GM23248 (cell line): Measurements from ENCODE around the gene CCDC191. TPM values are rescaled to one million over a fixed set of nuclear protein-coding genes. Genes with fewer than 3 reads are reported as not detected.

Experiments used
- DNase-seq: peaks from one replicate; pipeline ENCODE4 v3.0.0-alpha.2; 2015
- H2AFZ ChIP-seq: fragments of 200-600 bp; sonication (generic); 2 replicates; pipeline ENCODE4 v1.6.1; 2016; ENCODE audit warnings: antibody characterized with exemption
- H3F3A ChIP-seq: fragments of 200-600 bp; sonication (generic); 2 replicates; pipeline ENCODE4 v1.6.1; 2016; ENCODE audit warnings: mild to moderate bottlenecking, antibody characterized with exemption, mixed run types; ENCODE audit not compliant: insufficient read depth
- H3K27ac ChIP-seq: fragments of 200-600 bp; sonication (generic); 2 replicates; pipeline ENCODE4 v1.5.1; 2016; ENCODE audit warnings: mild to moderate bottlenecking
- H3K27me3 ChIP-seq: fragments of 200-600 bp; sonication (generic); replicated peaks from 2 replicates; pipeline ENCODE4 v1.6.1; 2016; ENCODE audit warnings: mild to moderate bottlenecking; ENCODE audit not compliant: insufficient read depth
- H3K36me3 ChIP-seq: fragments of 200-600 bp; sonication (generic); 2 replicates; pipeline ENCODE4 v1.6.1; 2016; ENCODE audit warnings: low read depth, mild to moderate bottlenecking
- H3K4me1 ChIP-seq: fragments of 200-600 bp; sonication (generic); 2 replicates; pipeline ENCODE4 v1.6.1; 2016; ENCODE audit warnings: mild to moderate bottlenecking; ENCODE audit not compliant: insufficient read depth
- H3K4me2 ChIP-seq: fragments of 200-600 bp; sonication (generic); one replicate; pipeline ENCODE4 v1.6.1; 2016; ENCODE audit warnings: mild to moderate bottlenecking; ENCODE audit not compliant: unreplicated experiment
- H3K4me3 ChIP-seq: fragments of 200-600 bp; sonication (generic); 2 replicates; pipeline ENCODE4 v1.5.1; 2016; ENCODE audit warnings: mild to moderate bottlenecking
- H3K79me2 ChIP-seq: fragments of 200-600 bp; sonication (generic); 2 replicates; pipeline ENCODE4 v1.6.1; 2016; ENCODE audit warnings: mild to moderate bottlenecking; ENCODE audit not compliant: insufficient read depth
- H3K9ac ChIP-seq: fragments of 200-600 bp; sonication (generic); 2 replicates; pipeline ENCODE4 v1.6.1; 2016; ENCODE audit warnings: mild to moderate bottlenecking
- H3K9me2 ChIP-seq: fragments of 200-600 bp; sonication (generic); 2 replicates; pipeline ENCODE4 v1.6.1; 2016; ENCODE audit warnings: mixed run types, mild to moderate bottlenecking, moderate library complexity; ENCODE audit not compliant: insufficient read depth
- H3K9me3 ChIP-seq: fragments of 200-600 bp; sonication (generic); one replicate; pipeline ENCODE4 v1.6.1; 2017; ENCODE audit warnings: low read depth
- H4K20me1 ChIP-seq: fragments of 200-600 bp; sonication (generic); 2 replicates; pipeline ENCODE4 v1.6.0; 2016; ENCODE audit not compliant: insufficient read depth
- EZH2 ChIP-seq: fragments of 200-600 bp; sonication (generic); IDR thresholded peaks from 2 replicates; pipeline ENCODE4 v1.6.1; 2018; ENCODE audit warnings: antibody characterized with exemption, mild to moderate bottlenecking; ENCODE audit not compliant: insufficient read depth, poor library complexity, severe bottlenecking
- EZH2phosphoT487 ChIP-seq: fragments of 200-600 bp; sonication (generic); IDR thresholded peaks from 2 replicates; pipeline ENCODE4 v1.6.1; 2018; ENCODE audit warnings: antibody characterized with exemption, moderate library complexity, mild to moderate bottlenecking, low read depth; ENCODE audit not compliant: insufficient read depth
- WGBS, 2 experiments: methylation state at CpG; one replicate each; pipeline ENCODE4 v1.1.6; 2015 to 2017; ENCODE audit warnings: low lambda C conversion rate in 2 of 2, low coverage in 1 of 2; ENCODE audit errors: missing lambda C conversion rate in 2 of 2; 5-methylcytosine and 5-hydroxymethylcytosine counted together
- in situ Hi-C: fragments of 300-500 bp; cut with MboI; formaldehyde crosslinking; loops from 2 replicates; pipeline ENCODE4 v1.15.0; 2020
- polyA plus RNA-seq: library from polyadenylated mRNA; unstranded; fragments of >200 nt; fragmentation: Nextera tagmentation; extraction: Ambion mirVana; gene quantifications from 2 replicates; pipeline ENCODE4 v1.2.1, GENCODE V29; 2016
- total RNA-seq: library from RNA; depleted of rRNA; stranded (reverse); fragments of >200 nt; shearing (Covaris generic); gene quantifications from 2 replicates; pipeline ENCODE4 v1.2.3, GENCODE V29; 2014; rRNA removed

The CCDC191 gene
- total and polyA plus RNA-seq, 2 experiments from 2014 or later = 0.43 to 1.5 TPM

- H3K79me2 ChIP-seq = no peaks in the 10 kb centered on the region
- peaks cover 21% of the 10 kb centered on the region for H3F3A ChIP-seq
- no peaks in the 10 kb centered on the region for H3K9me3 ChIP-seq
- no peaks in the 10 kb centered on the region for H3K27me3 ChIP-seq
- WGBS, 2 experiments = 0% methylated on average over 2 of the region's 2 CpGs
- H2AFZ ChIP-seq = peak overlapping the region; percentile 40; the same call in 1 of the 2 replicates
- H3K4me2 ChIP-seq = peak overlapping the region; percentile 87
- H3K4me3 ChIP-seq = peak overlapping the region; percentile 37
- H3K27ac ChIP-seq = peak overlapping the region; percentile 67
- peak; percentile 90 for DNase-seq
- no peaks in the 10 kb centered on the region for H4K20me1 ChIP-seq
- no peaks in the 10 kb centered on the region for H3K9me2 ChIP-seq
- TF ChIP-seq EZH2 = no peak
- 0 out of 2 replicates have a peak, but pooled peaks have one; percentile 29 for TF ChIP-seq EZH2phosphoT487
- no peaks in the 10 kb centered on the region for H3K36me3 ChIP-seq
- in situ Hi-C loops = loop anchor here (5.0 kb wide), 1 partner anchor 67 kb away; no protein-coding TSS in a partner anchor
- H3K4me1 ChIP-seq = peaks cover 29% of the 10 kb centered on the region
- H3K9ac ChIP-seq = peak overlapping the region; percentile 44
Measured at GRCh38 chr3:113914646-113915045, 141.7 kb downstream of the CCDC191 start.

Other genes starting within 250 kb of the CCDC191 start
- gene GRAMD1C, start 217.7 kb downstream of the CCDC191 start, total RNA-seq = 3.2 and 19.9 TPM in 2 replicates
- 6.0 and 6.4 TPM in 2 replicates for gene GRAMD1C, start 217.7 kb downstream of the CCDC191 start, polyA plus RNA-seq
- gene ZDHHC23, start 108.5 kb downstream of the CCDC191 start, total RNA-seq = 1.6 and 3.8 TPM in 2 replicates
- 0.40 and 0.98 TPM in 2 replicates for gene ZDHHC23, start 108.5 kb downstream of the CCDC191 start, polyA plus RNA-seq
- gene QTRT2, start 211 bp upstream of the CCDC191 start, total RNA-seq = 11.7 and 19.9 TPM in 2 replicates
- 8.3 and 10.9 TPM in 2 replicates for gene QTRT2, start 211 bp upstream of the CCDC191 start, polyA plus RNA-seq
- not detected in 2 replicates for gene DRD3, start 122.5 kb upstream of the CCDC191 start, total RNA-seq
- gene DRD3, start 122.5 kb upstream of the CCDC191 start, polyA plus RNA-seq = not detected in 2 replicates
- gene ZNF80, start 181.1 kb upstream of the CCDC191 start, total RNA-seq = not detected in 2 replicates
- gene ZNF80, start 181.1 kb upstream of the CCDC191 start, polyA plus RNA-seq = not detected in 2 replicates
- gene TIGIT, start 237.5 kb upstream of the CCDC191 start, total RNA-seq = not detected in 2 replicates
- gene TIGIT, start 237.5 kb upstream of the CCDC191 start, polyA plus RNA-seq = not detected in 2 replicates